GM19372 (cell line): ENCODE results near the gene TAF11L9.
"Not testable (repeated sequence)": the region's sequence is repeated elsewhere in the genome, so short reads cannot be mapped to it uniquely, and the experiment has no call there.

ENCODE experiments used
- ATAC-seq: cut with Tn5 transposase; IDR thresholded peaks from one replicate; pipeline ENCODE4 v1.9.1; 2021; ENCODE audit warnings: mild to moderate bottlenecking, low read depth, moderate library complexity; ENCODE audit not compliant: unreplicated experiment

Gene TAF11L9

GRCh38 chr5:17594255-17594654 lies at the start of gene TAF11L9:
Gene TAF11L9 (minus strand): TSS chr5:17594394.
- ATAC-seq, result not testable (repeated sequence)

GRCh38 chr5:17634160-17634559 lies 40.0 kb upstream of the TAF11L9 start, which contains the start of gene TAF11L14:
Gene TAF11L14 (plus strand): TSS chr5:17634460.
- ATAC-seq, result no peak

GRCh38 chr5:17631788-17632187 lies 37.6 kb upstream of the TAF11L9 start, which contains the start of gene TAF11L13:
Gene TAF11L13 (plus strand): TSS chr5:17632088.
- not testable (repeated sequence) for ATAC-seq

GRCh38 chr5:17625686-17626085 lies 31.5 kb upstream of the TAF11L9 start:
- no peak for ATAC-seq

- no peak for ATAC-seq
These were observed 26.4 kb upstream of the TAF11L9 start for GRCh38 chr5:17620627-17621026.

- ATAC-seq, result no peak
These were observed 25.2 kb upstream of the TAF11L9 start for GRCh38 chr5:17619354-17619753.

- no peak for ATAC-seq
These were observed 20.8 kb upstream of the TAF11L9 start for GRCh38 chr5:17614872-17615605.

GRCh38 chr5:17610092-17610491 lies 15.9 kb upstream of the TAF11L9 start, which contains the start of gene TAF11L12:
Gene TAF11L12 (plus strand): TSS chr5:17610392.
- ATAC-seq, result not testable (repeated sequence)

GRCh38 chr5:17607461-17607860 lies 13.3 kb upstream of the TAF11L9 start:
- ATAC-seq, result not testable (repeated sequence)

- ATAC-seq, result no peak
These were observed 10.8 kb upstream of the TAF11L9 start for GRCh38 chr5:17604951-17605350.

GRCh38 chr5:17603880-17604279 lies 9.7 kb upstream of the TAF11L9 start, which contains the start of gene TAF11L11:
Gene TAF11L11 (plus strand): TSS chr5:17604183.
- ATAC-seq, result not testable (repeated sequence)

GRCh38 chr5:17597728-17598127 lies 3.5 kb upstream of the TAF11L9 start, which contains the start of gene TAF11L10:
Gene TAF11L10 (minus strand): TSS chr5:17597828.
- not testable (repeated sequence) for ATAC-seq

- not testable (repeated sequence) for ATAC-seq
These were observed 3.3 kb downstream of the TAF11L9 start, which contains the start of gene TAF11L8 for GRCh38 chr5:17590860-17591259. Gene TAF11L8 (minus strand): TSS chr5:17590960.

GRCh38 chr5:17585658-17586057 lies 8.5 kb downstream of the TAF11L9 start, which contains the start of gene TAF11L7:
Gene TAF11L7 (minus strand): TSS chr5:17585758.
- not testable (repeated sequence) for ATAC-seq
